ENCODE measurements around the gene AGO3. TPM values are rescaled to one million over a fixed set of nuclear protein-coding genes. Genes with fewer than 3 reads are reported as not detected.
A peak's percentile ranks its signal among the peaks of the same experiment; 100 is the strongest.
"Not testable (repeated sequence)": the region's sequence is repeated elsewhere in the genome, so short reads cannot be mapped to it uniquely, and the experiment has no call there.

AGO3 gene
- total and polyA plus RNA-seq, 2 donors, result 4.1 to 53.1 TPM

DNA sequence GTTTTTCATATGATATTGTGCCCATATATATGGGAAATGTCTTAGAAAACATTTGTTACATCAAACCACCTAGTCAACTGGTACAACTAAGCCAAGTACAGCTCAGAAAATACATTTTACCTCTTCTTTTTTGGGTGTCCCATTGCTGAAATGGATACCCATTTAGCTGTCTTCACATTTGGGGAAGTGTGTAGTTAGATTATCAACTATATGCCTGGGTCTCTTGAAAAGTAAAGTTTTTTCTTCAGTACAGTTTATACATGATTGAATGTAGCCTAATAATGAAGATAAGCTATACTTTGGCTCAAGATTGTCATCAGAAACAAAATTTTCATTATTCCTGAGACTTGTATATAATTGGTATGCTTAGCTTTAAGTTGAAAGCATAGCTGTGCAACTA is 2.0 kb downstream of the AGO3 start:
- no peak for DNase-seq (ENCODE audit: extremely low spot score)
- Histone ChIP-seq H3K36me3 (ENCODE audit: insufficient read depth) (no peaks in the 10 kb centered on the region), H3K4me1 (ENCODE audit: insufficient read depth) (no peaks in the 10 kb centered on the region), H3K27ac (ENCODE audit: low read depth) (no peak overlapping the region), H3K4me3 (ENCODE audit: low read depth, low read length) (no peak overlapping the region)

DNA sequence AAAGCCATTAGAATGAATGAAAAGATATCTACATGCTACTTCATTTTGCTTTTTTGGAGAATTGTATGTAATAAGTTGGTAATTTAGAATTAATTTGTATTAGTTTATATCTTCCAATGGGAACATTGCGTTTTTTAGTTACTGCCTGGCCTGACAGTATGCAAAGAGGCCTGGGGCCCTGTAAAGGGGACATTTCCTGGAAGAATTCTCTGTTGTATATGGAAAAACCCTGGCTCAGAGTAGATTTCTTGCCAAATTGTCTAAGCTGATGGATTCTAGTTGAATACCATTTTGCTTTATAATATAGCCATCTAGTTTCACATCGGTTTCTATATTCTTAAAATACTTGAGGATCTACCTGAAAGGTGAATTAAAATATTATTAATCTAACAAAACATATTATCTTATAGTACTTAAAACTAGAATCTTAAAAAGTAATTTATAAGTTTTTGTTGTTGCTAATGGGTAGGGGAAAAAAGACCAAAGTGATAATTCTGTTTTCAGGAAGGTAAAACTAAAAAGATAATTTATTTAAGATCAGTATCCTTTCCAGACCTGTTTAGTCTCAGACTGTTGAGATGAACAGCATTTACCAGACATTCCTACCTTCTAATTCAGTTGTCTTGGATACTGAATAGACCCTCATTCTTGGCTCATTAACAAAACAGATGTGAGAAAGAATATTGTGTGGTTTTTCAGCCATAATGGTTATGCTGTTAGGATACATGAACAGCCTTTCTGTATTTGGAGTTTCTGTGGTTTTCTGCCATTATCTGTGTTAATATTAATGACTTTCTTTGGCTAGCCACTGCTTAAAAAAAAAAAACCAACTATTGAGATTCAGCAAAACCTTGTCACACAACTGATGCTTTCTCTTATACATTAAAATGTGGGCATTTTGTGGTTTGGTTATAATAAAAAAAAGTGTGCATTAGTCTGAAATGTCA is 4.8 kb downstream of the AGO3 start:
- WGBS, result 36% methylated on average over 2 of the region's 2 CpGs

DNA sequence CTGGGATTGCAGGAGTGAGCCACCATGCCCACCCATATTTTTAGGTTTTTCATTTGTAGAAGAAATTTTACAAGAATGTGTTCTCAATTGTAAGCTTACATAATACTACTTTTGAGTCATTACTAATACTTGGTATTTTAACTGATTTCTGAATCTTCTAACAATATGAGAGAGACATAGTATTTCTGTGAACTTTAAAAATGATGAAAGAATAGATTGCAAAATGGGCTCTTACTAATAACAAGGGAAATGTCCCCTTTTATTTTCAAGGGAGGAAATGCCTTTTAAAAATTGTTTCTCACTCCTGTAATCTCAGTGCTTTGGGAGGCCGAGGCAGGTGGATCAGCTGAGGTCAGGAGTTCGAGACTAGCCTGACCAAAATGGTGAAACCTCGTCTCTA is 5.9 kb downstream of the AGO3 start:
- WGBS, result 92% methylated on average over 3 of the region's 3 CpGs
- no peak for DNase-seq (ENCODE audit: extremely low spot score)
- no peak overlapping the region for H3K27ac ChIP-seq (ENCODE audit: low read depth)
- H3K36me3 ChIP-seq (ENCODE audit: insufficient read depth), result no peaks in the 10 kb centered on the region
- no peak overlapping the region for H3K4me3 ChIP-seq (ENCODE audit: low read depth, low read length)
- H3K4me1 ChIP-seq (ENCODE audit: insufficient read depth), result no peaks in the 10 kb centered on the region

More for the DNA sequence above, 4.8 kb downstream of the AGO3 start:
- DNase-seq (ENCODE audit: extremely low spot score), result peak; percentile 71
- Histone ChIP-seq H3K4me1 (ENCODE audit: insufficient read depth) (no peaks in the 10 kb centered on the region), H3K4me3 (ENCODE audit: low read depth, low read length) (no peak overlapping the region), H3K36me3 (ENCODE audit: insufficient read depth) (no peaks in the 10 kb centered on the region), H3K27ac (ENCODE audit: low read depth) (no peak overlapping the region)

DNA sequence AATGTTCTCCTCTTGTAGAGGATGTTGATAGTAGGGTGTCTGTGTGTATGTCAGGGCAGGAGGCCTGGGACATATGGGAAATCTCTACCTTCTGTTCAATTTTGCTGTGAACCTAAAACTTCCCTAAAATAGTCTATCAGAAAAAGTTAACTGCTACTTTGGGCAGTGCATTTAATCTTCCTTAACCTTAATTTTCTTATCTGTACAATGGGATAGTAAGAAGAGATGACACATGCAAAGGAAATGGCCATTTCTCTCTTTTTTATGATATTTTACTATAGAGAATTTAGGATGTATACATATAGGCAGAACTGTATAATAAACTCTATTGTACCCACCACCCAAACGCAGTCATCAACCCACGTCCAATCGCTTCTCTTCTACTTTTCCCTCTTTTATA is 8.6 kb downstream of the AGO3 start:
- Histone ChIP-seq H3K36me3 (ENCODE audit: insufficient read depth) (no peaks in the 10 kb centered on the region), H3K4me3 (ENCODE audit: low read depth, low read length) (no peak overlapping the region), H3K27ac (ENCODE audit: low read depth) (no peak overlapping the region), H3K4me1 (ENCODE audit: insufficient read depth) (no peaks in the 10 kb centered on the region)
- DNase-seq (ENCODE audit: extremely low spot score), result no peak
- WGBS, result 97% methylated on average over 3 of the region's 3 CpGs

GRCh38 chr1:35945327-35945726 is 14.4 kb downstream of the AGO3 start:
- 46% methylated on average over 2 of the region's 2 CpGs for WGBS
- Histone ChIP-seq H3K4me1 (ENCODE audit: insufficient read depth) (no peaks in the 10 kb centered on the region), H3K36me3 (ENCODE audit: insufficient read depth) (no peaks in the 10 kb centered on the region), H3K27ac (ENCODE audit: low read depth) (no peak overlapping the region), H3K4me3 (ENCODE audit: low read depth, low read length) (no peak overlapping the region)
- DNase-seq (ENCODE audit: extremely low spot score), result no peak

GRCh38 chr1:35947547-35947946 is 16.6 kb downstream of the AGO3 start:
- WGBS, result 88% methylated on average over 2 of the region's 2 CpGs
- no peak overlapping the region for H3K4me3 ChIP-seq (ENCODE audit: low read depth, low read length)
- H3K4me1 ChIP-seq (ENCODE audit: insufficient read depth), result no peaks in the 10 kb centered on the region
- H3K36me3 ChIP-seq (ENCODE audit: insufficient read depth), result no peaks in the 10 kb centered on the region
- DNase-seq (ENCODE audit: extremely low spot score), result no peak
- H3K27ac ChIP-seq (ENCODE audit: low read depth), result no peak overlapping the region

DNA sequence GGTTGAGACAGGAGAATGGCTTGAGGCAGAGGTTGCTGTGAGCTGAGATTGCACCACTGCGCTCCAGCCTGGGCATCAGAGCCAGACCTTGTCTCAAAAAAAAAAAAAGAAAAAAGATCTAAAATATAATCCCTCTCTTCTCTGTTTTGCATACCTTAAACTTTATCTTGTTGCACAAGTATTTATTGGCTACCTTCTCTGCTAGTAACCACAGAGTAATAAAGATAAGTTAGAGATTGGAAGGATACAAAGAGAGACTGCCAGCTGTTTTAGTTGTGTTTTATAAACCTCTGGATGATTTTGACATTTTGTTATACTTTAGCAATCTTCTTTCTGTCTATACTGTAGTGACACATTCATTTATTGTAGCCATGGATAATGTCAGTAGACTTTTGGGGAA is 27.7 kb downstream of the AGO3 start:
- no peak overlapping the region for H3K27ac ChIP-seq (ENCODE audit: low read depth)
- WGBS, result 30% methylated on average over 1 of the region's 1 CpG
- no peaks in the 10 kb centered on the region for H3K36me3 ChIP-seq (ENCODE audit: insufficient read depth)
- no peak for DNase-seq (ENCODE audit: extremely low spot score)
- H3K4me3 ChIP-seq (ENCODE audit: low read depth, low read length), result no peak overlapping the region
- no peaks in the 10 kb centered on the region for H3K4me1 ChIP-seq (ENCODE audit: insufficient read depth)

- H3K4me3 ChIP-seq (ENCODE audit: low read depth, low read length), result no peak overlapping the region
- H3K27ac ChIP-seq (ENCODE audit: low read depth), result no peak overlapping the region
- H3K36me3 ChIP-seq (ENCODE audit: insufficient read depth), result no peaks in the 10 kb centered on the region
- no peaks in the 10 kb centered on the region for H3K4me1 ChIP-seq (ENCODE audit: insufficient read depth)
- 34% methylated on average over 3 of the region's 3 CpGs for WGBS
- no peak for DNase-seq (ENCODE audit: extremely low spot score)
These were observed 28.4 kb downstream of the AGO3 start for GRCh38 chr1:35959304-35959703.

- H3K36me3 ChIP-seq (ENCODE audit: insufficient read depth), result no peaks in the 10 kb centered on the region
- H3K4me1 ChIP-seq (ENCODE audit: insufficient read depth), result no peaks in the 10 kb centered on the region
- no peak overlapping the region for H3K27ac ChIP-seq (ENCODE audit: low read depth)
- WGBS, result 71% methylated on average over 2 of the region's 2 CpGs
- DNase-seq (ENCODE audit: extremely low spot score), result no peak
- no peak overlapping the region for H3K4me3 ChIP-seq (ENCODE audit: low read depth, low read length)
These were observed 32.0 kb downstream of the AGO3 start for GRCh38 chr1:35962952-35963351.

- WGBS, result 96% methylated on average over 1 of the region's 1 CpG
- DNase-seq (ENCODE audit: extremely low spot score), result not testable (repeated sequence)
These were observed 33.4 kb downstream of the AGO3 start for GRCh38 chr1:35964277-35964676.

DNA sequence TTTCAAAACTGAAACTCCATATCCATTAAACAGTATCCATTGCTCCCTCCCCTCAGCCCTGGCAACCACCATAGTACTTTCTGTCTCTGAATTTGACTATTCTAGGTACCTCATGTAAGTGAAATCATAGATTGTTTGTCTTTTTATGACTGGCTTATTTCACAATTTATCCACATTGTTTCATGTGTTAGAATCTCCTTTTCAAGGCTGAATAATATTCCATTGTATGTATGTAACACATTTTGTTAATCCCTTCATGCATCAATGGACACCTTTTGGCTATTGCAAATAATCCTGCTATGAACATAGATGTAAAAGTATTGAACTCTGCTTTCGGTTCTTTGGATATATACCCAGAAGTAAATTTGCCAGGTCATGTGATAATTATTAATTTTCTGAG is 37.5 kb downstream of the AGO3 start:
- 100% methylated on average over 1 of the region's 1 CpG for WGBS
- Histone ChIP-seq H3K4me3 (ENCODE audit: low read depth, low read length) (no peak overlapping the region), H3K36me3 (ENCODE audit: insufficient read depth) (peaks cover 2% of the 10 kb centered on the region), H3K4me1 (ENCODE audit: insufficient read depth) (no peaks in the 10 kb centered on the region), H3K27ac (ENCODE audit: low read depth) (no peak overlapping the region)
- no peak for DNase-seq (ENCODE audit: extremely low spot score)

More at GRCh38 chr1:35964277-35964676, 33.4 kb downstream of the AGO3 start:
- not testable (repeated sequence) for H3K4me1 ChIP-seq (ENCODE audit: insufficient read depth); H3K4me3 ChIP-seq (ENCODE audit: low read depth, low read length); H3K27ac ChIP-seq (ENCODE audit: low read depth); H3K36me3 ChIP-seq (ENCODE audit: insufficient read depth)

- WGBS, result 97% methylated on average over 2 of the region's 2 CpGs
- Histone ChIP-seq H3K4me3 (ENCODE audit: low read depth, low read length) (no peak overlapping the region), H3K36me3 (ENCODE audit: insufficient read depth) (peaks cover 2% of the 10 kb centered on the region), H3K27ac (ENCODE audit: low read depth) (no peak overlapping the region), H3K4me1 (ENCODE audit: insufficient read depth) (no peaks in the 10 kb centered on the region)
- DNase-seq (ENCODE audit: extremely low spot score), result no peak
These were observed 40.7 kb downstream of the AGO3 start for GRCh38 chr1:35971601-35972000.

- 98% methylated on average over 3 of the region's 3 CpGs for whole genome bisulfite sequencing
These were observed 41.7 kb downstream of the AGO3 start for GRCh38 chr1:35972631-35973030.

DNA sequence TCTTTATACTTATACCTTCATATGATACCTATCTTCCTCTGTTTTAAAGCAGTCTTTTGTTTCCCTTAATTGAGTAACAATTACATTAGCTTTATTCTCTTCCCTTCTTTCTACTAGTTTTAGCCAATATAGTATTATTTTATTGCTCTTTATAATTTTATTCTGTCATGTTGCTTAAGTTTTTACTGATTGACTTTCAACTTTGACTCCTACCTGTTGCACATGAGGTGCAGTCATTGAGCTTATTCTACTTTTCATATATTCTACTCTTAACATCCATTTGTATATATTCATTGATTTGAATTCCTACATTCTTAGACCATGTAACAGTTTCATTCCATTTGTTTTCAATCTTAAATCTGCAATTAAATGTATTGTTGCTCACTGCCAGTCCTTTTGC is 49.2 kb downstream of the AGO3 start:
- H3K36me3 ChIP-seq (ENCODE audit: insufficient read depth), result no peaks in the 10 kb centered on the region
- no peak overlapping the region for H3K4me3 ChIP-seq (ENCODE audit: low read depth, low read length)
- no peaks in the 10 kb centered on the region for H3K4me1 ChIP-seq (ENCODE audit: insufficient read depth)
- DNase-seq (ENCODE audit: extremely low spot score), result no peak
- H3K27ac ChIP-seq (ENCODE audit: low read depth), result no peak overlapping the region

More at GRCh38 chr1:35972631-35973030, 41.7 kb downstream of the AGO3 start:
- DNase-seq (ENCODE audit: extremely low spot score); H3K4me3 ChIP-seq (ENCODE audit: low read depth, low read length); H3K4me1 ChIP-seq (ENCODE audit: insufficient read depth); H3K36me3 ChIP-seq (ENCODE audit: insufficient read depth); H3K27ac ChIP-seq (ENCODE audit: low read depth): not testable (repeated sequence)

Data from urinary bladder (tissue), 4 donors.